Activated T-cell treated with anti-CD3 and anti-CD28 coated beads, Interleukin-2, amount 50 U/mL, for 1 hour (primary cell): Measurements from ENCODE around the gene PARP1.
"Not testable (repeated sequence)": the region's sequence is repeated elsewhere in the genome, so short reads cannot be mapped to it uniquely, and the experiment has no call there.

Experiments
- DNase-seq: peaks from one replicate; pipeline ENCODE4 v3.0.0-alpha.2; 2020

The PARP1 gene

DNA sequence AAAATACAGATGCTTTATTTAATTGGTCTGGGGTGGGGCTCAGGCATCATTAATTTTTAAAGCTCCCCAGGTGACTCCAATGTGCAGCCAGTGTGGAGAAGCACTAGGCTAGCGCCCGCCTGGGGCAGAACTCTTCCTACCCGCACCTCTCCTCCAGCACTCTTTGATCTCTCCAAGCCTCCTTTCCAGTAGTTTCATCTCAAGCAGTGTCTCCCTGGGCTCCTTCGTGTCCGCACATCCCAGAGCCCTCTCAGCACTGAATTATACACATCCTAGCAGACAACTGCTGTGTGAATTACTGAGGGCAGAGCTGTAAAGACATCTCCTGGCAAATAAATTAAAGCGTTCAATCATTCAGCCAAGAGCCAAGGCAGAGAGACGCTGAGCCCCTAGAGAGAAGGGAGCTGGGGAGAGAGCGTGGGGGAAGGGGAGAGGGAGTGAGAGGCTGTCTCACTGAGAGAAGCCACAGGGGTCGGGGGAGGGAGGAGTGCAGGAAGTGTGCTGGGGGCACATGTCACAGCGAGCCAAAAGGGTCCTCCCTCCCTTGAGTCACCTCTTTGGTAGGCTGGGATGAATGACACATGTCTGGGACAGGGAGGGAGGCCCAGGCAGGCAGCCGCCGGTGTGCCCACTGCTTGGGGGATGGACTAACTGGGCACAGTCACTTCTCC lies 21.0 kb upstream of the PARP1 start:
- DNase-seq: peak; percentile 28

DNA sequence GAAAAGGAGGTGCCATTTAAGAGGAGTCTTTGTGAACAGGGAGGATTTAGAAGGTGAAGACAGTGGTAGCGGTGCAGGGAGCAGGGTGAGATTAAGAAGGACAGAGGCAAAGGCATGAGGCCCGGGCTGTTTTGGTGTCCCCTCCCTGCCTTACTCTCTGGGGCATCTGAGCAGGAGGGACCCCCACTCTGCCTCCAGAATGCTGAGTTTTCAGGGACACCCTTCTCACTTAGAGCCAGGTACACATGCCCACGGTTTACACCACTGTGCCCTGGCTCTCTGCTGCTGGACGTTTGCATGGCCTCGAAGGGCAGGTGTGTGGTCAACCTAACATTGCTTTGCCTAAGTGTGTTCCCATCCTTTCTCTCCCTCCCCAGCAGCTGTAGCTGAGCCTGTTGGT lies 20.5 kb upstream of the PARP1 start:
- no peak for DNase-seq

DNA sequence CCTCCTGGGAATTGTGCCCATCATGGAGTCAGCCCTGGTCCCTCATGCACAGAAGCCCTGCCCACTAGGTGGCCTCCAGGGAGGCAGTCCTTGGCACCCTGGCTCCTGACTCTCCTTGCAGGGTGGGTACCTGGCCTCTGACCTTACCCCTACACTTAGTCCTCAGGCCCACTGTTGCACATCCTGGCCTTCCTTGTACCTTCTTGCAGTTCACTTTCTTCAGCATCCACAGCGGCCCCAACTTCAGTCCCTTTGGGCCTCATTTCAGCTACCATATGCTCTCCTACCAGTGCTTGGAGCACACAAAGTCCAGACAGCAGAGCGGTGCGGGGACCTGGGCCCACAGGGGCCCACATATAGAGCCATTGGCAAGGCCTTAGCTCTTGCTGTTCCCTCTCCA lies 19.2 kb upstream of the PARP1 start:
- no peak for DNase-seq

GRCh38 chr1:226426395-226426794 lies 18.5 kb upstream of the PARP1 start:
- not testable (repeated sequence) for DNase-seq

DNA sequence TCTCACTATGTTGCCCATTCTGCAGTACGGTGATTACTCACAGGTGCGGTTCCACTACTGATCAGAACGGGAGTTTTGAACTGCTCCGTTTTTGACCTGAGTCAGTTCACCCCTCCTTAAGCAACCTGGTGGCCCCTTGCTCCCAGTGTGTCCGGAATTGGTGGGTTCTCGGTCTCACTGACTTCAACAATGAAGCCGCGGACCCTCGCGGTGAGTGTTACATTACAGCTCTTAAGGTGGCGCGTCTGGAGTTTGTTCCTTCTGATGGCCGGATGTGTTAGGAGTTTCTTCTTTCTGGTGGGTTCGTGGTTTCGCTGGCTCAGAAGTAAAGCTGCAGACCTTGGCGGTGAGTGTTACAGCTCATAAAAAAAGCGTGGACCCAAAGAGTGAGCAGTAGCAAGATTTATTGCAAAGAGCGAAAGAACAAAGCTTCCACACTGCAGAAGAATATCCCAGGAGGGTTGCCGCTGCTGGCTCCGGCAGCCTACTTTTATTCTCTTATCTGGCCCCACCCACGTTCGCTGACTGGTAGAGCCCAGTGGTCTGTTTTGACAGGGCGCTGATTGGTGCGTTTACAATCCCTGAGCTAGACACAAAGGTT lies 17.6 kb upstream of the PARP1 start:
- DNase-seq: peak; percentile 43

GRCh38 chr1:226425004-226425378 lies 17.1 kb upstream of the PARP1 start:
- DNase-seq: no peak

GRCh38 chr1:226424221-226425003 lies 16.5 kb upstream of the PARP1 start:
- DNase-seq: no peak

- DNase-seq: no peak
These were observed 14.6 kb upstream of the PARP1 start for GRCh38 chr1:226422478-226422877.

GRCh38 chr1:226420897-226421296 lies 13.0 kb upstream of the PARP1 start:
- no peak for DNase-seq

DNA sequence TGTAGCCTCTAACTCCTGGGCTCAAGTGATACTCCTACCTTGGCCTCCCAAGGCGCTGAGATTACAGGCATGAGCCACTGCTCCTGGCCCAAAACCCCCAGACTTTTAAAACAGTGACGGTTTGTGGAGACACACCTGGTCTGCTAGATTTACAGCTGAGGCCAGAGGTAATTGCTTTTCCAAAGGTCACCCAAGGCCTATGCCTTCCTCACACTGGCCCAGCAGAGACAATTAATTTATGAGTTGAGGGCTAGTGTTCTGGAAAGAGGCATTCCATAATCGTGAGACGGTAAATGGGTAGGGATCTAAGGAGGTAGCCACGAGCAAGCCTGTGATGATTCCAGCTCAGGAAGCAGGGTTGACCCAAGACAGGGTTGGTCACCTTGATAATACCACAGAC lies 12.4 kb upstream of the PARP1 start:
- no peak for DNase-seq

GRCh38 chr1:226419284-226420029 lies 11.6 kb upstream of the PARP1 start:
- DNase-seq: no peak

DNA sequence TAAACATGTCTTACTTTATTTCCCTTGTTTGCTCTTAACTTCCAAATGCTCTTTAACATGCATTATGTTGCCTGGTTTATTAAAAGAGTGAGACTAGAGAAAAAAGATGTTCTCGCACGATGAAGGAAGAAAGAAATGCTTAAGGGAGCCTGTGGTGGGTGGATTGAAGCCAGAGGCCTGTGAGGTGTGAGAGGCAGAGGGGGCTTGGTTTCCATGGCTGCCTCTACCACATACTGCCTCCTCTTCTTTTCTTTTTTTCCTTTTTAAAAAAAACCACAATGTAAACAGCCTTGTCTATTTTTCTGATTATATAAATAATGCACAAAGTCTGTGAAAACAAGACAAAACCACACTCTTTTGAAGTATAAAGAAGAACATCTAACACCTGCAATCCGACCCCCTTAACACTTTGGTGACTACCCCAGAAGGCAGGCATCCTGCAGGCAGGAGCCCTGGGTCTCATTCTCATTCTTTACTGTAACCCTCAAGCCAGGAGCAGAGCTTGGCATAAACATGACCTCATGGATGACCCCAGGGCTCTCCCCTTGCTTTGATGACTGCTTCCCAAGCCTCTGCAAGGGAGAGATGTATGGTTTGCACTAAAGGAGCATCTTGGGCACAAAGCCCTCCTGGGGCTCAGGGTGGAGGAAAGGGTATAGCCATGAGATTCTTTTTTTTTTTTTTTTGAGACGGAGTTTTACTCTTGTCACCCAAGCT lies 10.1 kb upstream of the PARP1 start:
- no peak for DNase-seq

GRCh38 chr1:226417350-226417749 lies 9.5 kb upstream of the PARP1 start:
- DNase-seq: no peak

- no peak for DNase-seq
These were observed 6.3 kb upstream of the PARP1 start for GRCh38 chr1:226414098-226414698.

- no peak for DNase-seq
These were observed 3.7 kb upstream of the PARP1 start for GRCh38 chr1:226411619-226412018.

DNA sequence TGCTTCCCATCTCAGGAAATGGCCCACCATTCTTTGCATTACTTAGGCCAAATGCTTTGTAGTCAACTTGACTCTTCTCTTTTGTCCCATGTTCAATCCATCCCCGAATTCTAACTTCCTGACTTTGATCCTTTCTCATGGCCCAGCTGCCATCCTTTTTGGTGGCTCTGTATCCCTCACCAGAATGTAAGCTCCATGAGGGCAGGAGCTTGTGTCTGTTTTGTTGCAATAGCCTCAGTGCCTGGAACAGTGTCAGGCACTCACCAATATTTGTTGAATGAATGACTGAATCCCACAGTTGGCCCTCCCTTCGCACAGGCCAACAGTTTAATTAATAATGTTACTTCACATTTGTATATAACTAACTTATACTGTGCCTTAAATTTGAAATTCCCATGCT lies 3.1 kb upstream of the PARP1 start:
- DNase-seq: no peak

- no peak for DNase-seq
These were observed 1.5 kb upstream of the PARP1 start for GRCh38 chr1:226409392-226409791.

- DNase-seq: no peak
These were observed 642 bp upstream of the PARP1 start for GRCh38 chr1:226408285-226409184.

GRCh38 chr1:226407199-226407496 lies 745 bp downstream of the PARP1 start:
- no peak for DNase-seq

DNA sequence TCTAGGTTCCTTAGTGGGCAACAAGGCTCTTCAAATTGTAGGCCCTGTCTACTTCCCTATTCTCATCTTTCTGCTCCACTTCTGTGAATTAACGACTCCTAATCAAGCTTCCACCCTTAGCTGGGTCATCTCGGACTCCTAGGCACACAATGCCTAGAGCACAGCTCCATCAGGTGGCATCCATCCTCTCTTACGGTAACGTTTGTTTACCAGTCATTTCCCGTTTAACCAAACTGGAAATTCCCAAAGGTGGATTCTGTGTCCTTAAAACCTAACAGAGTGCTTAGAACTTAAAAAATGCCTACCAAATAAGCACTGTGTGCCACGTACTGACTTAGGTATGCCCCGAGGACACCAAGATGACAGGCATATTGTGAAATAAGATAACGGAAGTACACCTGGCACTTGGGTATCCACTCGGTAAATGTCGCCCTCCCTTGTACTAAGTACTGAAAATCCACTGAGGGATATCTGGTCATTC lies 1.5 kb downstream of the PARP1 start:
- DNase-seq: no peak

DNA sequence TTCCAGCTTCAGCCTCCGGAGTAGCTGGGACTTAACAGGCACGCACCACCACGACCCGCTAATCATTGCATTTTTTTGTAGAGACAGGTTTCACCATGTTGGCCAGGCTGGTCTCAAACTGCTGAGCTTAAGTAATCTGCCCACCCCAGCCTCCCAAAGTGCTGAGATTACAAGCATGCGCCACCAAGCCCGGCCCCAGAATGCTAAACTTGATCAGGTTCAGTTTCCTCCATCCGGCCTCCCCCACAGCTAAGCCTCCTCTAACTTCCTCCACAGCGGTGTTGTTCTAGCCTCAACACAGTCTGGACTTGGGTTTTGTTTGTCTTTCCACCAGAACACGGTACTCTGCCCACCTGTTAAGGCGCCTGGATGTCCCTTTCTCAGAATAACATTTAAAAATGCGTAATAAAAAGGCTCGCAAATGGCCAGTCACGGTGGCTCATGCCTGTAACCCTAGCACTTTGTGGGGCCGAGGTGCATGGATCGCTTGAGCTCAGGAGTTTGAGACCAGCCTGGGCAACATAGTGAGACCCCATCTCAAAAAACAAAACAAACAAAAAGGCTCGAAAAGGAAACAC lies 2.4 kb downstream of the PARP1 start:
- no peak for DNase-seq
